A673 (cell line): ENCODE results near the gene RASGRP2.

Experiments used
- EZH2 ChIP-seq: fragments of 200-600 bp; sonication (generic); IDR thresholded peaks from 2 replicates; pipeline ENCODE4 v1.6.1; 2017; ENCODE audit warnings: borderline replicate concordance, low read depth, mild to moderate bottlenecking, mixed read lengths, antibody characterized with exemption, low read length; ENCODE audit not compliant: poor library complexity, severe bottlenecking
- TF ChIP-seq, protein P1 (sequence below): fragments of 300-800, 200-600 bp; sonication (generic); conservative IDR thresholded peaks from 2 replicates; pipeline ENCODE4 v1.5.1; 2017; ENCODE audit warnings: low read depth, mild to moderate bottlenecking, antibody characterized with exemption, low read length, moderate library complexity, mixed read lengths

- TF ChIP-seq, protein P1, sequence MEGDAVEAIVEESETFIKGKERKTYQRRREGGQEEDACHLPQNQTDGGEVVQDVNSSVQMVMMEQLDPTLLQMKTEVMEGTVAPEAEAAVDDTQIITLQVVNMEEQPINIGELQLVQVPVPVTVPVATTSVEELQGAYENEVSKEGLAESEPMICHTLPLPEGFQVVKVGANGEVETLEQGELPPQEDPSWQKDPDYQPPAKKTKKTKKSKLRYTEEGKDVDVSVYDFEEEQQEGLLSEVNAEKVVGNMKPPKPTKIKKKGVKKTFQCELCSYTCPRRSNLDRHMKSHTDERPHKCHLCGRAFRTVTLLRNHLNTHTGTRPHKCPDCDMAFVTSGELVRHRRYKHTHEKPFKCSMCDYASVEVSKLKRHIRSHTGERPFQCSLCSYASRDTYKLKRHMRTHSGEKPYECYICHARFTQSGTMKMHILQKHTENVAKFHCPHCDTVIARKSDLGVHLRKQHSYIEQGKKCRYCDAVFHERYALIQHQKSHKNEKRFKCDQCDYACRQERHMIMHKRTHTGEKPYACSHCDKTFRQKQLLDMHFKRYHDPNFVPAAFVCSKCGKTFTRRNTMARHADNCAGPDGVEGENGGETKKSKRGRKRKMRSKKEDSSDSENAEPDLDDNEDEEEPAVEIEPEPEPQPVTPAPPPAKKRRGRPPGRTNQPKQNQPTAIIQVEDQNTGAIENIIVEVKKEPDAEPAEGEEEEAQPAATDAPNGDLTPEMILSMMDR = peak; percentile 98
- TF ChIP-seq EZH2 = no peak
Observed at GRCh38 chr11:64688534-64688982, 55.4 kb downstream of the RASGRP2 start.
